GOT3 (cell line): ENCODE results near the gene PAK4.

ENCODE experiments used
- DNase-seq: peaks from one replicate; lab custom pipeline; 2025; ENCODE audit warnings: mixed read lengths; lab: John Stamatoyannopoulos, UW

The PAK4 gene

GRCh38 chr19:39180749-39181148 is 55.2 kb downstream of the PAK4 start:
- no peak for DNase-seq

DNA sequence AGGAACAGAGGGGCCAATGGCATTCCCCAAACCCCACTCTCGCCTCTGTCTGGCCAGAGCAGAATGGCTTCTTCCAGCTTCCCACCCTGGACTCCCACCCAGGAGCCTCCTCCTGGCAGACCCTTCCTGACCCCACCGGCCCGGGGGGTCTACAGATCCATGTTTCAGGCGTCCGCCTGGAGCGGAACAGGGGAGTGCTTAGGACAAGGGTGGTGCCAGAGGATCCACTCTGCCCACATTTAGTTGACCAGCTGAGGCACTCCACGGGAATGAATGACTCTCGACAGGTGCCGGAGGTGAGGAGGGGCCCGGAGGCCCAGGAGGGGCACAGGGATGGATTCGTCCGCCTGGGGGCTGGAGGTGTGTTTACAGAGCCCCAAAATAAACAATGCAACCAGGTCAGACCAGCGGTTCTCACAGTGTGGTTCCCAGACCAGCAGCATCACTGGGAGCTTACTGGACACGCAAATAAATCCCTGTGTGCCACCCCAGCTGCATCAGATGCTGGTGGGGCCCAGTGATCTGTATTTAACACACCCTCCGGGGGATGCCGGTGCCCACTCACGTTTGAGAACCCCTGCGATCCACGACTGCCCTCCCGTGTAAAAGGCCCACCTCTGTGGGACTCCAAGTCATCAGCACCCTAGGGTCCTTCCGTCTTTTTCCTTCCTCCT is 56.1 kb downstream of the PAK4 start:
- DNase-seq = no peak

DNA sequence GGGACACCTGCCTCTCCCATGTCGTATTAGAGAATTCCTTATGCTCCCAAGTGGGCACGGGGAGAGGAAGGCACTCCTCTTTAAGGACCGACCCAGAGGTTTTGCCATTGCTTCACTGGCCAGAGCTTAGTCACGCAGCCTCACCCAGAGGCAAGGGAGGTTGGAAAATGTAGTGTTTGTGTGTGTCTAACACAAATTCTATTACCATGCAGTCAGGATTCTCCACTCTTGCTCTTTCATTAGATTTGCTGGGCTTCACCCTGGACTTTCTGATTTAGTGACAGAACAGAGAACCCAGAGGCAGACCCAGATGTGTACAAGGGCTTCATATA is 56.6 kb downstream of the PAK4 start:
- DNase-seq = no peak

DNA sequence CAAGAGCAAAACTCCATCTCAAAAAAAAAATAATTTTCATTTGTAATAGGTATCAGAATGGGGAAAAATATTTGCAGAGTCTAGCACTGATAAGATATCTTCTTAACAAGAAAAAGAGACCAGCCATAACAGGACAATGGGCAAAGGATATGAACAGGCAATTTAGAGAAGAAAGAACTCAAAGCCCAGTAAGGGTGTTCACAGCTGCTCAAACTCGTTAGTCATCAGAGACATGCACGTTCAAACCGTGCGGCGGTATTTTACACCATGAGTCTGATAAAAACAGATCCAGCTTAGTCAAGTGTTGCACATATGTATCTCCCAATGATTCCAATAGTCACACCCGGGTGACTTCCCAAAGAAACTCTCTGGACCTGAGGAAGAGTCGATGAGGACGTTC is 57.5 kb downstream of the PAK4 start:
- DNase-seq = no peak

DNA sequence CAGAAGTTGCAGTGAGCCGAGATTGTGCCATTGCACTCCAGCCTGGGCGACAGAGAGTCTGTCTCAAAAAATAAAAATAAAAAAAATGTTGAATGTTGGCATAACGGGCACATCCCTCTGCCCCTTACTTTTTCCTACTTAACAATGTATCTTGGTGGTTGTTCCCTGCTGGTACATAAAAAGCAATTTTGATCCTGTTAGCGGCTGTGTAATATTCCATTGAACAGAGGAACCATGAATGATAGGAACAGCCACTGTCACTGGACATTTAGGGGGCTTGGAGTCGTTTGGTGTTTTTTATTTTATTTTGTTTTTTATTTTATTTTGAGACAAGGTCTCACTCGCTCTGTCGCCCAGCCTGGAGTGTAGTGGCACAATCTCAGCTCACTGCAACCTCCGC is 60.8 kb downstream of the PAK4 start:
- no peak for DNase-seq

DNA sequence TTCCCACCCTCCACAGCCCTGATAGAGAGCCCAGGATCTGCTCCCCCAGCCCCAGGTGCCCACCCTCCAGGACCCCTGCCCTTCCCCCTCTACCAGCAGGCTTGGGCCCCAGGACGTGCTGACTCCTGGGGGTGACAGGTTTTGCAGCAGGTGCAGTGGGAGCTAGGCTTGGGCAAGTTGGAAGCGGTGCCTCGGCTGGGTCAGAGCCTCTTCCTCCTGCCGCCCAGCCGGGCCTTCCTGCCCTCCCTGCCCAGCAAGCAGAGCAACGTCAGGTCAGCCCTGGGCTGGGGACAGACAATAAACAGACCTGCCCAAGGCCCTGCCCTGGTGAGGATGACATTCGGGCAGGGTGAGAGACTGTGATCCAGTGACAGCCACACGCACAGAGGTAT is 62.0 kb downstream of the PAK4 start:
- no peak for DNase-seq

DNA sequence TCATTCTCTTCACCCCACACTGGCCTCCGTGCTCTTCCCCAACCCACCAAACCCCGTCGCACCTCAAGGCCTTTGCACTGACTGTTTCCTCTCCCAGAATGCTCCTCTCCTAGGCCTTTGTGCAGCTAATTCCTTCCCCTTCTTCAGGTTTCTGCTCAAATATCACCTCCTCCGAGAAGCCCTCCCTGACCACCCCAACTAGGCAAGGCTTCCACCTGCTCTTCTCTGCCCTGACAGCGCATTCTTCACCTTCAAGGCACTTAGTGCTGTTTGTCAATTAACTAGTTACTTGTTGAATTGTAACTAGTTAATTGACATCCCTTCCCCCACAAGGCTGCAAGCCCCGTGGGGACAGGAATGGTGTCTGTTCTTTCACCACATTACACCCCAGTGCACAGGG is 63.4 kb downstream of the PAK4 start:
- no peak for DNase-seq

GRCh38 chr19:39190768-39191167 is 65.2 kb downstream of the PAK4 start:
- no peak for DNase-seq

- no peak for DNase-seq
These were observed 67.3 kb downstream of the PAK4 start for GRCh38 chr19:39192846-39193245.

DNA sequence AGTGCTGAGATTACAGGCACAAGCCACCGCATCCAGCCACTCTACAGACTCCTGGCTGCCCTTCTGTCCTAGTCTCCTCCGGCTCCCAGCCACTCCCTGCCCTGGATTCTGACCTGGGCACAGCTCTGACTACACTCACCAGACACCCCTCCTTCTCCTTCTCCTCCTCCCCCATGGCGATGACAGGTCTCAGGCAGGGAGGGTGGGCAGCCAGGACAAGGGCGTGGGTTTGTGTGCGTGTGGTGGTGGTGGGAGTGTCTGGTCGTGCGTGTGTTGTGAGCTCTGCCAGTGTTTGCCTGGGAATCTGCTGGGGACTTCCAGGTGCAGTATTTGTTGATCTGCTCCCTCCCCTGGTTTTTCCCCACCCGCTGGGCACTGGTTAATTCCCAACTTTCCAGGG is 68.2 kb downstream of the PAK4 start:
- DNase-seq = no peak

DNA sequence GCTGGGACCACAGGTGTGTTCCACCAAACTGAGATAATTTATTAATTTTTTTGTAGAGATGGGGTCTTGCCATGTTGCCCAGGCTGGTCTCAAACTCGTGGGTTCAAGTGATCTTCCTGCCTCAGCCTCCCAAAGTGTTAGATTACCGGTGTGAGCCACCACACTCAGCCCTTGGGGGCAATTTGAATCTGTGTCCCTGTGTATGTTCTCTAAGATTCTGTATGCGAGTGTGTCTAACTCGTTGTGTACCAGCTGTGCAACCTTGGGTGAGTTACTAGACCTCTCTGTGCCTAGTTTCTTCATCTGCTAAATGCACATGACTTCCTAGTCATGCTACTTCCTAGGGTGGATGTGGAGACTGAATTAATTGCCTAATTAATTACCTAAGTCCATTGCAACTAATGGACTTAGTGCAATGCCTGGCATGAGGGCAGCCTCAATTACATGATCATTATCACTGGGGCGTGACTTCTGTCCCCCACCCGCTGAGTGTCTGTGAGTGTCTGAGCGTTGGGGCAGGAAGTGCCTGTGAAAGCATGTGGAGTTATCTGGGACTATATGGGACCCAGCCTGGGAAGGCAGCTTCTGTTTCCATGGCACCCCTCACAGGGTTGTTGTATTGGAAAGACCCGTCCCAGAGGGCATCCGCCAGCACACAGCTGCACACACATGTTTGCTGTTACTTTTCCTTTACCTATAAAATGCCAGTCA is 69.4 kb downstream of the PAK4 start:
- DNase-seq = no peak

GRCh38 chr19:39195755-39196154 is 70.2 kb downstream of the PAK4 start:
- no peak for DNase-seq

GRCh38 chr19:39196320-39196719 is 70.7 kb downstream of the PAK4 start:
- no peak for DNase-seq

- no peak for DNase-seq
These were observed 71.4 kb downstream of the PAK4 start, which contains the start of gene NCCRP1 for GRCh38 chr19:39196860-39197562. NCCRP1 (plus strand) TSS chr19:39196964; CDS start chr19:39196983, 19 bp downstream.

GRCh38 chr19:39197808-39198207 is 72.2 kb downstream of the PAK4 start:
- no peak for DNase-seq

- DNase-seq = no peak
These were observed 73.4 kb downstream of the PAK4 start for GRCh38 chr19:39199025-39199424.

DNA sequence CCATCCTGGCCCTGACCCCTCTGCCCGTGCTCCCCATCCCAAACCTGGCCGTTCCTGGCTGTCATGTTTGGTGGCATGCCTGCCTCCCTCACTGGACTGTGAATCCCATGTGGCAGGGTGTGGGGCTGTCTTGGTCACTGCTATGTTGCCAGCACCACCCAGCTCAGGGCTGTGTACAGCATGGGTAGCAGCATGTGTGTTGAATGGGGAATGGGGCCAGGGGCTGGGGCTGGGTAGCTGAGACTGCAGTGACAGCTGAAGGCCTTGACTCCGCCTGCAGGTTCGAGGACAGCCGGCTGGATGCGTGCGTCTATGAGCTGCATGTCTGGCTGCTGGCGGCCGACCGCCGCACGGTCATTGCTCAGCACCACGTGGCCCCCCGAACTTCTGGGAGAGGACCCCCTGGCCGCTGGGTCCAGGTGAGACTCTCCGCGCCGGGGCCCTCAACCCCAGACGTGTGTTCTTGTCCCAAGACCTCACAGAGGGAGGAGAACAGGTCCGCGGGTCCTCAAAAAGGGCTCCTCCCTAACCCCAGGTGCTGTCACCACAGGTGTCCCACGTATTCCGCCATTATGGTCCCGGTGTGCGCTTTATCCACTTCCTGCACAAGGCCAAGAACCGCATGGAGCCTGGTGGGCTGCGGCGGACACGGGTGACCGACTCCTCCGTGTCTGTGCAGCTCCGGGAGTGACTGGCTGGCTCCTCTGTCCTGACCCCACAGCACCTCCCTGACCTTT is 74.6 kb downstream of the PAK4 start:
- DNase-seq = no peak

GRCh38 chr19:39200803-39201115 is 75.2 kb downstream of the PAK4 start:
- no peak for DNase-seq

- DNase-seq = no peak
These were observed 77.4 kb downstream of the PAK4 start for GRCh38 chr19:39202998-39203355.

- no peak for DNase-seq
These were observed 78.1 kb downstream of the PAK4 start, which contains the start of gene SYCN for GRCh38 chr19:39203372-39204341. SYCN (minus strand) TSS chr19:39204263; CDS start chr19:39204254, 9 bp downstream.

- no peak for DNase-seq
These were observed 79.8 kb downstream of the PAK4 start for GRCh38 chr19:39205449-39205764.

DNA sequence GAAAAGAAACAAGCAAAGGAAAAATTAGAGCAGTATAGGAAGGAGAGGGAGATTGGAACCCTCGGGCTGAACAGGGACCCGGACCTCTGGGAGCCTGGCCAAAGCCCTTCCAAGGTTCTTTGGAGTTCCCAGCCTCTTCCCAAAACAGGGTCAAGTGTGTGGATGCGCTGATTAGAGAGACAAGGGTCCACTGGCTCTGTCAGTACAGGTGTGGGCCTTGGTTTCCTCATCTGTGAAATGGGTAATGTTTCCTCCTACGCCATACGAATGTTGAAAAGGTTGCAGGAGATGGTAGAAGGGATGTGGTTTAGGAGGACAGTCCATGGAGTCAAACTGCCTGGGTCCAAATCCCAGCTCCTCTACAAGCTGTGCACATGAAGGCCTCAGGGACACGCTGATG is 80.5 kb downstream of the PAK4 start:
- no peak for DNase-seq
